ENCODE measurements around the gene TREM2.

The TREM2 gene

DNA sequence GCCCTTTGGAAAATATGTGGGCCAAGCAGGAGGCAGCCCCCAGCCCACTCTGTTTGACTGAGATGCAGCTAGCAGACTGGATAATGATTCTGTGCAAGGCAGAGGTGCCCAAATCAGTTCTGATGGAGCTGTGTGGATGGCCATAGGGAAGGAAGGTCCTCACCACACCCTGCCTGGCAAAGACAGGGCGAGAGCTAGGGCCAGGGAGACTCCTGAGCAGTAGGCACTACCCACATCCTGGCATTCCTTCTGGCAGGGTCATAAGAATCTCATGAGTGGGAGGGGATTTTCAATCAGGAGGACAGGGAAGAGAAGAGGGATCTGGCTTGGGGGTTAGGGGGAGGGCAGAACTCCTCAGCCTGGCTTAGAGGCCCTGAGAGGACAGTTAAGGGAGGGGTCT lies 18.6 kb upstream of the TREM2 start:
- no peak overlapping the region for H3K9ac ChIP-seq (ENCODE audit: low read depth, low read length)
- no peaks in the 10 kb centered on the region for H3K9me3 ChIP-seq (ENCODE audit: control insufficient read depth, insufficient read depth, low read length)
- no peak overlapping the region for H3K27ac ChIP-seq (ENCODE audit: low read depth, low read length)
- H3K4me3 ChIP-seq (ENCODE audit: low read depth, low read length) = no peak overlapping the region
- H3K36me3 ChIP-seq (ENCODE audit: control insufficient read depth, insufficient read depth, low read length) = no peaks in the 10 kb centered on the region
- no peaks in the 10 kb centered on the region for H3K27me3 ChIP-seq (ENCODE audit: control insufficient read depth, insufficient read depth, low read length)
- 0 out of 2 replicates have a peak, but pooled peaks cover 3% of the 10 kb centered on the region for H3K4me1 ChIP-seq (ENCODE audit: control insufficient read depth, insufficient read depth, low read length)

DNA sequence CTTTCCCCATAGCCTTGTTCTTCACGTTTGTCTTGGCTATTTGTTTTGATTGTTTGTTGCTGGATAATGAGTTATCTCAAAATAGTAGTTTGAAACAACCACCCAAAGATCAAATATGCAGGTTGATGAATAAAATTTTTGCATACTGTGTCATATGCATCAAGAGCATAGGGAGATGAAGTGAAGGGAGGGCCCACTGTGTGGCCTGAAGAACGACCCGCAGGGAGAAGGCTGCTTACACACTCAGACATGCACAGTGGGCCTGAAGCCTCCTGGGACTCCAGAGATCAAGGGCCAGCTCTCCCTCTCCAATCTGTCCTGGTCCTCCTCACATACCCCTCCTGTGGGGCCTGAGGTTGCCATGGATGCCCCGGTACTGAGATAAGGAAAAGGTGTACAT lies 16.2 kb upstream of the TREM2 start:
- no peak overlapping the region for H3K9ac ChIP-seq (ENCODE audit: low read depth, low read length)
- no peak overlapping the region for H3K4me3 ChIP-seq (ENCODE audit: low read depth, low read length)
- H3K4me1 ChIP-seq (ENCODE audit: control insufficient read depth, insufficient read depth, low read length) = 0 out of 2 replicates have a peak, but pooled peaks cover 3% of the 10 kb centered on the region

DNA sequence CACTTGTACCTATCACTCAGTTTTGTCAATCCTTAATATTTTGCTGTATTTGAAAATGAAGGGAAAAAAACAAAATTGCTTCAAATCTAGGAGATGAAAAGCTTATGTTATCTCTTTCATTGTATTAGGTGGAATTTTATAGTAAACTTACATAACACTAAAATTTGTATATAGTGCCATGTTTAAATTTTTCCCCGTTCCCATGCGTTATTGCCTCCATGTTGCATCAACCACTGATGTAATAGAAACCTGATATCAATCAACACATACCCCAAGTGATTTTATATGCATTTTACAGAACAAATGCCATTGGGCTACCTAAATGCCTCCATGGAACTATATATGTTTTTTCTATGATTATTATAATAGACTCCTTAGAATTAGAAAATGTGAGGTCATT lies 14.8 kb upstream of the TREM2 start:
- Histone ChIP-seq H3K27me3 (ENCODE audit: control insufficient read depth, insufficient read depth, low read length) (no peaks in the 10 kb centered on the region), H3K27ac (ENCODE audit: low read depth, low read length) (no peak overlapping the region), H3K4me1 (ENCODE audit: control insufficient read depth, insufficient read depth, low read length) (0 out of 2 replicates have a peak, but pooled peaks cover 3% of the 10 kb centered on the region), H3K4me3 (ENCODE audit: low read depth, low read length) (no peak overlapping the region), H3K36me3 (ENCODE audit: control insufficient read depth, insufficient read depth, low read length) (no peaks in the 10 kb centered on the region), H3K9me3 (ENCODE audit: control insufficient read depth, insufficient read depth, low read length) (no peaks in the 10 kb centered on the region), H3K9ac (ENCODE audit: low read depth, low read length) (no peak overlapping the region)

More for the DNA sequence above, 16.2 kb upstream of the TREM2 start:
- Histone ChIP-seq H3K27ac (ENCODE audit: low read depth, low read length) (no peak overlapping the region), H3K9me3 (ENCODE audit: control insufficient read depth, insufficient read depth, low read length) (no peaks in the 10 kb centered on the region), H3K27me3 (ENCODE audit: control insufficient read depth, insufficient read depth, low read length) (no peaks in the 10 kb centered on the region), H3K36me3 (ENCODE audit: control insufficient read depth, insufficient read depth, low read length) (no peaks in the 10 kb centered on the region)

DNA sequence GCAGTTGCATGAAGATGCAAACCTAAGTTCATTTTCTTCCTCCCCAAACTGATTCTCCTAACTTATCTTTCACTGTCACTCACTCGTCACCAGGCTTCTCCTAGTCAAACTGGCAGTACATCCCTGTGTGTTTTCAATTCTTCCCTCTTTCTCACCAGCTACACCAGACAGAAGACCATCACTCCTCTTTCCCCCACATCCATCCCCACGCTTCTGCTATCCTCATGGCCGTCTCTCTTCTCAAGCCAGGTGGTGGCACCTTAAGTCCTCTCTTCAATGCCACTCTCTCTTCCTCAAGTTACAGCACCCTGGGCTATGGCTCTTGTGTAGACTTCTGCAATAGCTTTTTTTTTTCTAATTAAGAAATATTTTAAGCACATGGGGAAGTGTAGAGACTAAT lies 14.4 kb upstream of the TREM2 start:
- Histone ChIP-seq H3K9me3 (ENCODE audit: control insufficient read depth, insufficient read depth, low read length) (no peaks in the 10 kb centered on the region), H3K27me3 (ENCODE audit: control insufficient read depth, insufficient read depth, low read length) (no peaks in the 10 kb centered on the region), H3K36me3 (ENCODE audit: control insufficient read depth, insufficient read depth, low read length) (no peaks in the 10 kb centered on the region), H3K9ac (ENCODE audit: low read depth, low read length) (no peak overlapping the region), H3K4me3 (ENCODE audit: low read depth, low read length) (no peak overlapping the region), H3K4me1 (ENCODE audit: control insufficient read depth, insufficient read depth, low read length) (0 out of 2 replicates have a peak, but pooled peaks cover 3% of the 10 kb centered on the region), H3K27ac (ENCODE audit: low read depth, low read length) (no peak overlapping the region)

DNA sequence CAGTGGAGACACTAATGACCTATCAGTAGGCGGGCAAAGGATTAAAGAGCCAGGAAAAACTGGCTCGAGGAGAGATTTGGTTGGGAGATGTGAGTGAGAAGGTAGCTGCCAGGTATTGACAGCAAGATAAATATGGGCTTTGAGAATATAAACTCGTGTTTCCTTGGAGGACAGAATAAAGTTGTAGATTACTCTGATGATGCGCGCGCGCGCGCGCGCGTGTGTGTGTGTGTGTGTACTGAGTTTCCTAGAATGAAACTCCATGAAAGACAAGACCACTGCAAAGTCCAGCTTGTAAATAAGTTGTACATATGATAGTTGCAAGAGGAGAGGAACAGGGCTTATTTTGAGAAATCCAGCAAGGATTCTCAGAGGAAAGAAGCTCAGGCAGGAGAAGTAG lies 13.3 kb upstream of the TREM2 start:
- H3K4me1 ChIP-seq (ENCODE audit: control insufficient read depth, insufficient read depth, low read length) = peaks cover 5% of the 10 kb centered on the region
- H3K27ac ChIP-seq (ENCODE audit: low read depth, low read length) = no peak overlapping the region
- no peaks in the 10 kb centered on the region for H3K9me3 ChIP-seq (ENCODE audit: control insufficient read depth, insufficient read depth, low read length)
- H3K36me3 ChIP-seq (ENCODE audit: control insufficient read depth, insufficient read depth, low read length) = no peaks in the 10 kb centered on the region
- H3K4me3 ChIP-seq (ENCODE audit: low read depth, low read length) = no peak overlapping the region
- no peak overlapping the region for H3K9ac ChIP-seq (ENCODE audit: low read depth, low read length)
- no peaks in the 10 kb centered on the region for H3K27me3 ChIP-seq (ENCODE audit: control insufficient read depth, insufficient read depth, low read length)

DNA sequence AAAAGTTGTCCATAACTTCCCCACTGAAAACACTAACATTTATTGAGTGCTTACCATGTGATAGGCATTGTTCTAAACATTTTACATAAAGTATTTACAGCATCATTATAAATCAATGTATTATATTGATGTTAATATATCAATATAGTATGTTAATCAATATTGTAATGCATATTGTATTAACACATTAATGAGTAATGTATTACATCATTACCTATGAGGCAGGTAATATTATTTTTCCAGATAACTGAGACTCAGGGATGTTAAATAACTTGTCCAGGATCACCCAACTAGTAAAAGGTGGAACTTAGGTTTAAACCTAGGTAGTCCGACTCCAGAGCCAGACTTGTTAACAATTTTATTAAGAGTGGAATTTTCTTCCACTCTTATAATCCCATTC lies 12.2 kb upstream of the TREM2 start:
- Histone ChIP-seq H3K36me3 (ENCODE audit: control insufficient read depth, insufficient read depth, low read length) (no peaks in the 10 kb centered on the region), H3K27me3 (ENCODE audit: control insufficient read depth, insufficient read depth, low read length) (no peaks in the 10 kb centered on the region), H3K9me3 (ENCODE audit: control insufficient read depth, insufficient read depth, low read length) (no peaks in the 10 kb centered on the region), H3K4me1 (ENCODE audit: control insufficient read depth, insufficient read depth, low read length) (peaks cover 16% of the 10 kb centered on the region), H3K9ac (ENCODE audit: low read depth, low read length) (no peak overlapping the region), H3K27ac (ENCODE audit: low read depth, low read length) (no peak overlapping the region), H3K4me3 (ENCODE audit: low read depth, low read length) (no peak overlapping the region)

DNA sequence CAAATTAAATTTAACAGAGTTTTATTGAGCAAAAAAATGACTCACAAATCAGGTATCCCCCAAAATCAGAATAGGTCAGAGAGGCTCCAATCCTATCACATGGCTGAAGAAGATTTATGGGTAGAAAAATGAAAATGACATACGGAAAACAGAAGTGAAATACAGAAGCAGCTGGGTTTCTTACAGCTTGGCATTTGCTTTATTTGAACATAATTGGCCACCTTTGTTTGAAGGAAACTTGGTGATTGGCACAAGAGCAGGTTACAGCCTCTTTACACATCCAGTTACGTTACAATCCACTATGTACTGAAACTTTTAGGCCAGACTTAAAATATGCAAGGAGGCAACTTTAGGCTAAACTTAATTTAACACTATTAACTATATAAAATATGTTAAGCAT lies 11.7 kb upstream of the TREM2 start:
- no peak overlapping the region for H3K4me3 ChIP-seq (ENCODE audit: low read depth, low read length)
- H3K36me3 ChIP-seq (ENCODE audit: control insufficient read depth, insufficient read depth, low read length) = no peaks in the 10 kb centered on the region

DNA sequence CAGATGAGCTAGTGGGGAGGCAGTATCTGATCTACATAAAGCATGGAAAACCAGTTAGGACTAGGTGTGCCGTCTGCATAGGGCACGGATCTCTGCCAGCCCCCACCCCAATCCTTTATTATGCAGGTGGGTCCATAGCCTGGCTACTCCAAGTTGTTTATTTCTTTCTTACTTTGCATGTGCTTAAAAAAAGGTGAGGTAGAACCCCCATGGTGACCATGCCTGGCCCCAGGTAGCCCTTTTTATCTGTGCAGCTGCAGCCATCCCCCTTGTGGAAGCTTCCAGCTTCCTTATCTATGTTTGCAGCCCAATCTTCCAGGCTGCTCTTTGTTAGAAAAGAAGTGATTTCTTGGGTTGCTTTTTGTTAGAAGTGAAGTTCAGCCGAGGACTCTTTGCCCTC lies 9.0 kb upstream of the TREM2 start:
- Histone ChIP-seq H3K9ac (ENCODE audit: low read depth, low read length) (0 out of 2 replicates have a peak overlapping the region, but pooled peaks have one; percentile 17), H3K27ac (ENCODE audit: low read depth, low read length) (peak overlapping the region; percentile 83), H3K27me3 (ENCODE audit: control insufficient read depth, insufficient read depth, low read length) (no peaks in the 10 kb centered on the region), H3K36me3 (ENCODE audit: control insufficient read depth, insufficient read depth, low read length) (no peaks in the 10 kb centered on the region), H3K4me1 (ENCODE audit: control insufficient read depth, insufficient read depth, low read length) (peaks cover 16% of the 10 kb centered on the region), H3K9me3 (ENCODE audit: control insufficient read depth, insufficient read depth, low read length) (no peaks in the 10 kb centered on the region), H3K4me3 (ENCODE audit: low read depth, low read length) (peak overlapping the region; percentile 12; the same call in 1 of the 2 replicates)

More for the DNA sequence above, 11.7 kb upstream of the TREM2 start:
- Histone ChIP-seq H3K27me3 (ENCODE audit: control insufficient read depth, insufficient read depth, low read length) (no peaks in the 10 kb centered on the region), H3K9ac (ENCODE audit: low read depth, low read length) (no peak overlapping the region), H3K9me3 (ENCODE audit: control insufficient read depth, insufficient read depth, low read length) (no peaks in the 10 kb centered on the region), H3K4me1 (ENCODE audit: control insufficient read depth, insufficient read depth, low read length) (peaks cover 16% of the 10 kb centered on the region), H3K27ac (ENCODE audit: low read depth, low read length) (no peak overlapping the region)

- Histone ChIP-seq H3K9ac (ENCODE audit: low read depth, low read length) (no peak overlapping the region), H3K4me3 (ENCODE audit: low read depth, low read length) (no peak overlapping the region), H3K27me3 (ENCODE audit: control insufficient read depth, insufficient read depth, low read length) (no peaks in the 10 kb centered on the region), H3K27ac (ENCODE audit: low read depth, low read length) (peak overlapping the region; percentile 83), H3K36me3 (ENCODE audit: control insufficient read depth, insufficient read depth, low read length) (no peaks in the 10 kb centered on the region), H3K4me1 (ENCODE audit: control insufficient read depth, insufficient read depth, low read length) (peaks cover 16% of the 10 kb centered on the region), H3K9me3 (ENCODE audit: control insufficient read depth, insufficient read depth, low read length) (no peaks in the 10 kb centered on the region)
Measured at GRCh38 chr6:41170547-41171160, 7.7 kb upstream of the TREM2 start.

DNA sequence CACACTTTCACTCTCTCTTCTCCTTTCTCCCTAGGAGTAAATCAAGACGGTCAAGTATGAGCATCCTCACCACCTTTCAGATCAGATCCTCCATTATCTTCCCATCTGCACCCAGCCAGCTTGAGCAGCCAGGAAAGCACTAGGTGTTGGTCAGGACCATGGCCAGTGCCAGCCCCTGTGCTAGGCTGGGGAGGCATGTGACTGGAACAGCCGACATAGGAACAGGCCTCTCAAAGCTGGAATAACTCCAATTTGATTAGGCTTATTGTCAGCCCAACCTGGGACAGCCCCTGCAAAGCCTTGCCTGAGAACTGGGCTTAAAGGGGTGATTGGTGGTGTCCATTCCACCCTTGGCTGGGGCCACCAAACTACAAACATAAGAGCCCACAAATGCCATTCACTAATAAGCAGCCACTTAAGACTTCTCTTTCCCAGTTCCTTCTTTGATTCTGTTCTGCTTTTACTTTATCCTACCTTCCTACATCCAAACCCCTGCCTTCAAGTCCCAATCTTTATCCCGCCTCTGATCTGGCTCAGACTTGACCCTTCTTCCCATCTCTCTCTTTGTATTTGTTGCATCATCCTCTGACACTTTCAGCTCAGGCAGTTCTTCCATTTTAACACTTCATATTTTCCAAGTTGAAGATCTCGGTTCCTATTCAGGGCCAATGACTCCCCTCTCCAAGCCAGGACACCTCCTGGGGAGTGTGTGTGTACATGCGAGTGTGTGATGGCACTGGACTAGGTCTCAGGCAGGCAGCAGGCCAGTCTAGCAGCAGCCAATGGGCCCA lies 4.5 kb upstream of the TREM2 start:
- no peak overlapping the region for H3K27ac ChIP-seq (ENCODE audit: low read depth, low read length)
- peaks cover 16% of the 10 kb centered on the region for H3K4me1 ChIP-seq (ENCODE audit: control insufficient read depth, insufficient read depth, low read length)
- H3K36me3 ChIP-seq (ENCODE audit: control insufficient read depth, insufficient read depth, low read length) = no peaks in the 10 kb centered on the region
- no peaks in the 10 kb centered on the region for H3K9me3 ChIP-seq (ENCODE audit: control insufficient read depth, insufficient read depth, low read length)
- no peak overlapping the region for H3K4me3 ChIP-seq (ENCODE audit: low read depth, low read length)
- no peak overlapping the region for H3K9ac ChIP-seq (ENCODE audit: low read depth, low read length)
- H3K27me3 ChIP-seq (ENCODE audit: control insufficient read depth, insufficient read depth, low read length) = no peaks in the 10 kb centered on the region

DNA sequence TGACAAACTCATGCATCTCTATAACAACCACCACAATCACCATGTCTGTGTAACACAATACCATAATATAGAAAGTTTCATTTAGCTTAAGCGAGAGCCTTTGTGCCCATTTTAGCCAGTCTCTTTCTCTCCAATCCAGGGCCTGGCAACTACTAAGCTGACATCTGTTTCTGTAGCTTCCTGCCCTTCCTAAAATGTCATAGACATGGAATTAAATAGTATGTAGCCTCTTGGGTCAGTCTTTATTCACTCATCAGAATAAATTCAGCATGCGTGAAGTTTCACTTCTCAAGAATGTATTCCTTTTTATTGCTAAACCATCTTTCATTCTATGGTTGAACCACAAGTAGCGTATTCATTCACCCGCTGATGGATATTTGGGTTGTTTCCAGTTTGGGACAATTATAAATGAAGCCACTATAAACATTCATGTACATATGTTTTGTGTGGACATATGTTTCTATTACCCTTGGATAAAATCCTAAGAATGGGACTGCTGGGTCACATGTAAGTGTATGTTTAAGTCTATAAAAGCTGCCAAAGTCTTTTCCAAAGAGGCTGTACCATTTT lies 1.7 kb upstream of the TREM2 start:
- Histone ChIP-seq H3K9me3 (ENCODE audit: control insufficient read depth, insufficient read depth, low read length) (no peaks in the 10 kb centered on the region), H3K36me3 (ENCODE audit: control insufficient read depth, insufficient read depth, low read length) (no peaks in the 10 kb centered on the region), H3K27ac (ENCODE audit: low read depth, low read length) (no peak overlapping the region), H3K27me3 (ENCODE audit: control insufficient read depth, insufficient read depth, low read length) (no peaks in the 10 kb centered on the region), H3K9ac (ENCODE audit: low read depth, low read length) (no peak overlapping the region), H3K4me3 (ENCODE audit: low read depth, low read length) (no peak overlapping the region), H3K4me1 (ENCODE audit: control insufficient read depth, insufficient read depth, low read length) (no peaks in the 10 kb centered on the region)

Measured in HUES48 (cell line).